SH-SY5Y (cell line): Measurements from ENCODE around the gene TIRAP.
A peak's percentile ranks its signal among the peaks of the same experiment; 100 is the strongest.

Source experiments
- GATA2 ChIP-seq: IDR thresholded peaks from 2 replicates; pipeline ENCODE4 v1.6.1; 2011; ENCODE audit warnings: mild to moderate bottlenecking, low read depth, low read length
- GATA3 ChIP-seq: IDR thresholded peaks from 2 replicates; pipeline ENCODE4 v1.6.1; 2011; ENCODE audit warnings: low read depth, mild to moderate bottlenecking, low read length, moderate library complexity

Gene TIRAP

DNA sequence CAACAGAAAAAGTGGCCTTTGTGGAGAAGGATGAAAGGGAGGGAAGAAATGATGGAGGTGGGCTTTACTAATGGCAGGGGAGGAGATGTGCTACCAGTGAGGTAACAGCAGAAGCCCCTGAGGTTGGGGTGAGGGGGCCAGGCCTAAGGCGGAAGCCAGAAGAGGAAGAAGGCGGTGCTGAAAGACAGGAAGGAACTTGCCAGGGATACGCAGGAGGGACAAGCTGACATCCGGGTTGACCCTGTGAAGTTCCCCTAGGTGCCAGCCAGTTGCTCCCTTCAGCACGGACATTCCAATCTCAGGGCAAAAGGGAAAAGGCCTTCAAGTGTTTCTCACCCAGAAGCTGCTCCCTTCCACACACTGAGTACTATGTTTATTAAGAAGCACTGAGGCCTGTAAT, 2.3 kb upstream of the TIRAP start:
- TF ChIP-seq GATA2 (no peak), GATA3 (no peak)

DNA sequence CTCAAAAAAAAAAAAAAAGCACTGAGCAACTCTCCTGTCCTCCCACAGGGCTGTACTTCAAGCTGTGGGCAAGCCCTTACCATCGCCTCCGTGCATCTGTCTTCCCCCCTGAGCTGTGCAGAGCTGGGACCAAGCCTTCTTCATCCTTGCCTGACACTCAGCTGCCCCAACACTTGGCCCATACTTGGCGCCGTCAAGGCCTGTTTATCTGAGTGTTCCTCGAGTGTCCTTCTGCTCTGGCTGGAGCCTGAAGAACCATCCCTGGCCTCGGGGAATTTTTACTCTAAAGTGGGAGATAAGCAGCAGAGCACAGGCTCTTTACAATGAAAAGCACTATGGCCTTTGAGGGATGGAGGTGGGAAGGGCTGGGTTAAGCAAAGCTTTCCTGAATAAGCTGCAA, 1.6 kb upstream of the TIRAP start:
- no peak for TF ChIP-seq GATA3
- TF ChIP-seq GATA2, result no peak

DNA sequence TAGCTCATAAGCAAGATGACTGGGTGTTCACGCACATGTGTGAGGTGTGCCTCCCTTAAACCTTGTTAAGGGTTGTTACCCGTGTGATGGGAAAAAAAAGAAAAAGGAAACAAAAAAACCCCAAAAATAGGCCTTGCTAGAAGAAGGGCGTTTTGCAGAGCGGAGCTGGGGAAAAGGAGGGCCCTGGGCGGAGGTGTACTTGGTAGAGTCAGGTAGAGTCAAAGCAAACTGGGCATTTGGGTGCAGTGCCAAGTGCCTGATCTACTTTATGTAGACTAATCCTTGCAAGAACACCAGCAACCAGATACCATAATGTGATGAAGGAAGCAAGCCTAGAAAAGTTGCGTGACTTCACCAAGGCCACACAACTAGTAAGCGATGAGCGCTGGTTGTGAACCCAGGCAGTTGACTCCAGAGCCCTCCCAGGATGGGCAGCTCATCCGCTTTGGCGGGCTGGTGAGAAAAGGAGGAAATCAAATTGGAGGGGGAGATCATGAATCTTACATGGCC, 1.2 kb upstream of the TIRAP start:
- no peak for TF ChIP-seq GATA3
- TF ChIP-seq GATA2, result no peak

DNA sequence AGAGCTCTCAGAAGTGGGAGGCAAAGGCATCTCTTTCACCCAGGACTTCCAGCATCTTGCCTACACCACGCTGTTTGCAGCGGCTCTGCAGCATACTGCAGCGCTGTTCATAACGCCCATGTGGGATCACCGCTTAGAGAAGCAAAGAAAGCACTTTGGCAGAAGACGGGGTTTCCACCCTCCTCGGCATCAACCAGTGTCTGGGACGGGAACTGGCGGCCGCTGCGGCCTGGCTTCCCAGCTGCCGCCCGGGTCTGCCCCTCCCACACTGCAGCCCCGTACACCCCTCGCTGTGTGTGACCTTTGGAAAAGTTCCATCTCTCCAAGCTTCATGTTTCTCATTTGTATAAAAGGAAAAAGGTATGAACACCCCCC, 545 bp upstream of the TIRAP start:
- TF ChIP-seq GATA3, result no peak
- TF ChIP-seq GATA2, result no peak

DNA sequence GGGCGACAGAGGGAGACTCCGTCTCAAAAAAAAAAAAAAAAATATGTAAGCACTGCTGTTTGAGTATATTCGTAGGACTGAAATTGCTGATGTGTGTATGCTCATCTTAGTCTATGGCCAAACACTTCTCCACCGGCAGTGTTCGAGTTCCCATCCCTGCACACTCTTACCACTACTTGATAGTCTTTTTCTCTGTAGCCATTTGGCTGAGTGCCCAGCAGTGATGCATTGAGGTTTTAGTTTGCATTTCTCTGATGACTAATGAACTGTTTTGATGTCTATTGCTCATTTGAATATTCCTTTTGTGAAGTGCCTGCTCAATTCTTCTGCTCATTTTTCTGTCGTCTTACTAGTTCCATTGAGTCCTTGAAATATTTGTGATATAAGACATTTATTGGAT, 1.9 kb downstream of the TIRAP start:
- no peak for TF ChIP-seq GATA3
- TF ChIP-seq GATA2, result no peak

DNA sequence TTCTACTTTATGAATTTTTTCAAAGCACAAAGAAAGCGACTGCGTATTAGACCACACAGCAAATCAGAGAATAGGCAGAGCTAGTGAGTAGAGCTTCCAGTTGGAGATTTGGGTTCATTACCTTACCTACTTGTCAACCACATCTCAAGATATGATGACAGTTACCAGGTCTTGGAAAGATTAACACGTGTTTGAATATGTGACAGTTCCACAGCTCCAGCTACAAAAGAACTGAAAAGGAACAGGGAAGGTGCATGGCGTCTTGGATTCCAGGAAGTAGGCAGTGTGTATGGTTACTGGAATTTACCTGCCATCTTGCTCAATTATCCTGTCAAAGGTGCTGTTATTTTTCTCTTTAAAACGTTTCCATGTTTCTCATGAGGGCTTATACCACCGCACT, 5.3 kb downstream of the TIRAP start:
- TF ChIP-seq GATA2, result no peak
- no peak for TF ChIP-seq GATA3

DNA sequence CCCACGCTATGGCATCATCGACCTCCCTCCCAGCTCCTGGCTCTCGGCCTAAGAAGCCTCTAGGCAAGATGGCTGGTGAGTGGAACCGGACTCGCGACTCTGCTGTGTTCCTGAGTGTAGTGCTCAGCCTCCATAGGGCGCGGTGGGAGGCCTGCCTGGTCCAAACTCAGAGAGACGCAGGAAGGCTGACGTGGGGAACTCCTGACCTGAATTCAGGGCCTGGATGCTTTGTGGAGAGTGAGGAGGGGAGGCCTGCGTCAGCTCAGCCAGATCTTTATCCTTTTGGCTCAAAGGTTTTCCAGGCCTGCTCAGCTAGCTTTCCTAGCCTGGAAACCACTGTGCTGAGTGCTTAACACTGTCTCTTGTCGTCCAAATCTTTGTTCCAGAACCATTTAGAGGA, 8.0 kb downstream of the TIRAP start:
- TF ChIP-seq GATA2 (peak; percentile 91), GATA3 (peak; percentile 21; the same call in 1 of the 2 replicates)

DNA sequence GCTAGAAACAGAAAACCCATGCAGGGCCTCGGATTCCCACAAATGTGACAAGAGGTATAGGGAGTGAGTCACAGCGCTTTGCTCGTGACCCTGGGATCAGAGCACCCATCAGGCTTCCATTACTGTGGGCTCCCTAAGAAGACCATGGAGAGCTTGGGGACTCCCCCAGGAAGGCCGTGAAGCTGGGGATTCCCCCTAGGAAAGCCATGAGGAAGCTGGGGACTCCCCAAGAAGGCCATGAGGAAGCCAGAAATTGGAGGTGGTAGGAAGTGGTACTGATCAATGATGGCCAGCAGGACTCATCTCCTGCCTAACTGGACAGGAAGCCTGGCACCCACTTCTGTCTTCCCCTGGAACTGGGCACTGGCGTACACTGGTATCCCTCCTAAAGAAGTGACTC, 10.8 kb downstream of the TIRAP start:
- TF ChIP-seq GATA3 (no peak), GATA2 (no peak)

DNA sequence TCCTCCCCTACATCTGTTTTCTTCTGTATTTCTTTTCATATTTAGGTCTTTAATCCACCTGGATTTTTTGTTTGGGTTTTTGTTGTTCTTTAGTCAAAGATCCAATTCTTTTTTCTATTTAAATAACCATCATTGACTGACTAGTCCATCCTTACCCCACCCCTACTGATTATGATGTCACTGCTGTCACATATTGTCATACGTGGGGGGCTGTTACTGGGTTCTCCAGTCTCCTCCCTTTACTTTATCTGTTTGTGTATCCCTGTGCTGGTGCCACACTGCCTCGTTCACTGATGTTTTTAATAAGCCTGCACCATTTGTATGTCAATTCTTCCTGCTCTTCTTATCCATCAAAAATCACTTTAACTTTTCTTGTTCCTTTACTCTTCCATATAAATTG, 14.1 kb downstream of the TIRAP start:
- TF ChIP-seq GATA2 (no peak), GATA3 (no peak)

DNA sequence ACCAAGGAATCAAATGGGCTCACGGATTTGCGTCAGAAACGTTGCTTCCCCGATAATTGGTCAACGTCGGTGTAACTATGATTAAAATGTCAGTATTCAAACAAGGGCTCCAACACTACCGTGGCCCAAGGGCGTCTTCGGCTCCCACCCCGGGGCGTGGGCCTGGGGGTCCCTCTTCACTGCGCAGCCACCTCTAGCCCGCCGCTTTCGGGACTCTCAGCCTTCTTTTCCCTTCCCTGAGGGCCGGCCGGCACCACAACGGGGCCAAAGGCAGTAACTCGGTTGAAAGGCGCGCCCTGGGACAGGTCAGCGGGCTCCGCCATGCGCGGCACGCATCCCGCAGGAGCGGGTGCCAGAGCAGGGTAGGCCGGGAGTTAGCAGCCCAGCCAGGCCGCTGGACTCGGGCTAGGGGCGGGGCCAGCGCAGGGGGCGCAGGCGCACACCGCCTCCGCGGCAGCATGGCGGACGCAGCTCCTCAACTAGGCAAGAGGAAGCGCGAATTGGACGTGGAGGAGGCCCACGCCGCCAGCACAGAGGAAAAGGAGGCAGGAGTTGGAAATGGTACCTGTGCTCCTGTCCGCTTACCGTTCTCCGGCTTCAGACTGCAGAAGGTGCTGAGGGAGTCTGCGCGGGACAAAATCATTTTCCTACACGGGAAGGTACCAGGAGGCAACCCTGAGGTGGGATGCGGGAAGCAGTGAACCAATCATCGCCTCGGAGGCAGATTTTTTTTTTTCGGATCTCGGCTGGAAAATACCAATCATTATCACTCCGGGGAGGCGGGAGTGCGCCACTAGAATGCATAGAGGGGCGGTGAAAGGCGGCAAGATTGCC, 20.9 kb downstream of the TIRAP start, which contains the start of gene DCPS:
Gene DCPS, plus strand, starts transcription at position 438 of the 834 bp plus-strand sequence. Its CDS starts 21 bp downstream, at position 459.
- TF ChIP-seq GATA2, result no peak; the same call in 1 of the 2 replicates
- TF ChIP-seq GATA3, result no peak

DNA sequence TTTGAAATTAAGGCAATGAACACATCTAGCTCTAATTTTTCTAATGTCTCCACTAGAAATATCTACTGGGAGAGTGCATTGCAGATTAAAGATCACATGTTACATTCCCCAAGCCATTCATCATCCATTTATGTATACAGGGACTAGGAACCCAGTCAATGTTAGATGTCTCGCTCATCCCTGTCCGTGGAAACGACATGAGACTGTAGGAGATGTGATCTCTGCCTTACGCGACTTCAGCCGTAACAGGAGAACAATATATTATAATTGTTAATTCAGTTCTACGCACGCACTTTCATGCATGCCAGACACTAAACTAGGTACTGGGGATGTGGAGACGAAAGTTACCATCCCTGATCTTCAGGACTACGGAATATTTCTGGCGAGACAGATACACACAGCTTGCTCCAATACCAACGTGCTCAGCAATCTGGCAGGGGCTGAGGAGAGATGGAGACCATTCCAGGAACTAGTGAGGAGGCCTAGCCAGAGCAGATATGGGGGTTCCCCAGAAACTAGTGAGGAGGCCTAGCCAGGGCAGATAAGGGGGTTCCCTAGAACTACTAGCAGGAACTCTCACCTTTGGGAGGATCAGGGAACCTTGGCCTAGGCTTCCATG, 21.7 kb downstream of the TIRAP start:
- TF ChIP-seq GATA2 (no peak), GATA3 (no peak)

DNA sequence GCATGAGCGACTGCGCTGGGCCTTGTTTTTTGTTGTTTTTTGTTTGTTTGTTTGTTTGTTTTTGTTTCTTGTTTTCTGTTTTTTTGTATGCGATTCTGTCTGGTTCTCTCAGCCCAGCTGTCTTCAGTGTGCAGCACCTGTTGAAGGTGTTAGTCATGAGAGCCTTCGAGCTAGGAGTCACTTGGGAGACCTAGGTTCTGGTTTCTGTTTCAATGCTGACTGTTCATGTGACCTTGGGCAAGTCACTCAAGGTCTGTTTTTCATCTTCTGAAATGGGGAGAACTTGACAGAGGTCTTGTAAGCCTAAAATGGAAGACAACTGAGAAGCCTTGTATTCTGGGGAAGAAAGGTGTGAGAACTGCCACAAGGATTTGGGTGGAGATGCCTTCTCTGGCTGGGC, 22.8 kb downstream of the TIRAP start:
- TF ChIP-seq GATA2 (no peak), GATA3 (no peak)

DNA sequence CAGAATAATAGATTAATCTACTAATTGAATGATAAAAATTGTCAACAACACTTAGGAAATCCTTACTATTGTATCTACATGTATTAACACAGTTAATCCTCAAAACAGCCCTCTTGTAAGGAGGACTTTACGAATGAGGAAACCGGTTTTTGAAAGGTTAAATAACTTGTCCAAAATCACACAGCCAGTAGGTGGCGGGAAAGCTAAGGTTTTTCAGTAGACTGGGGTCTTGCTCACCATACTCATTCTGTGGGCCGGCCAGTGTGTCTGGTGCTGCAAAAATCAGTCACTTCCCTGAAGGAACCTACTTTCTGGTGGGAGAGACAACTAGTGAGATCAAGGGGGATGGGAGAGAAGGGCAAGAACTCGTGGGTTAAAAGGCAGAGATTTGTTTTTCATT, 24.8 kb downstream of the TIRAP start:
- TF ChIP-seq GATA3 (no peak), GATA2 (no peak)

DNA sequence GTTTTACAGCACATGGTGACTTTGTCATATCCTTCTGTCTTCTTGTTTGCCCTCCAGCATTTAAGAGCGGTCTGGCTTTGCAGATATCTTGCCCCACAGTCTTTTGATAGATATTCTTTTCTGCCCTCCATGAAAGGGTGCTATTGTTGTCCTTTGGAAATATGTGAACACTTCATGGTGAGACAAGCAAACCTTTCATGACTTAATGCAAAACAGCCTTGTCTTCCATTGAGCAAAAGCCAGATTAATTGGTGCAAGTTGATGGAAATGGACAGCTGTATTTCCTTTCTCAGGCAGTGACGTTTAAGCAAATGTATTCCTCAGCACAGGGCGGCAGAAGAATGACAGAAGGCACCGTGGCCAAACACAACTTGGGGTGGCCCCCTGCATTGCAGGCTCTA, 25.4 kb downstream of the TIRAP start:
- TF ChIP-seq GATA3 (no peak), GATA2 (no peak)
